22Rv1 (cell line): ENCODE results near the gene NFATC2.

Source experiments
- H3K27ac ChIP-seq: fragments of 450-650 bp; 2 replicates; pipeline ENCODE4 v1.5.1; 2017
- CTCF ChIP-seq: fragments of 450-650 bp; IDR thresholded peaks from 2 replicates; pipeline ENCODE4 v1.5.1; 2017; ENCODE audit warnings: mild to moderate bottlenecking
- ZFX ChIP-seq: fragments of 450-650 bp; IDR thresholded peaks from 2 replicates; pipeline ENCODE4 v1.6.1; 2017; ENCODE audit warnings: antibody characterized with exemption, borderline replicate concordance

NFATC2 gene

GRCh38 chr20:51376111-51376510 is 166.4 kb downstream of the NFATC2 start:
- TF ChIP-seq ZFX (no peak), CTCF (no peak)
- H3K27ac ChIP-seq, result no peak overlapping the region

- H3K27ac ChIP-seq, result no peak overlapping the region
- TF ChIP-seq CTCF (no peak), ZFX (no peak)
Observed at GRCh38 chr20:51375561-51375960, 167.0 kb downstream of the NFATC2 start.

GRCh38 chr20:51374961-51375360 is 167.6 kb downstream of the NFATC2 start:
- H3K27ac ChIP-seq, result no peak overlapping the region
- TF ChIP-seq CTCF (no peak), ZFX (no peak)

GRCh38 chr20:51374456-51374830 is 168.1 kb downstream of the NFATC2 start:
- no peak overlapping the region for H3K27ac ChIP-seq
- TF ChIP-seq CTCF (no peak), ZFX (no peak)

- TF ChIP-seq CTCF, result no peak
- TF ChIP-seq ZFX, result no peak
- H3K27ac ChIP-seq, result no peak overlapping the region
Observed at GRCh38 chr20:51373713-51374455, 168.6 kb downstream of the NFATC2 start.

- TF ChIP-seq ZFX, result no peak
- no peak for TF ChIP-seq CTCF
- no peak overlapping the region for H3K27ac ChIP-seq
Observed at GRCh38 chr20:51372966-51373365, 169.6 kb downstream of the NFATC2 start.

- TF ChIP-seq ZFX (no peak), CTCF (peak; percentile 34)
- H3K27ac ChIP-seq, result no peak overlapping the region
Observed at GRCh38 chr20:51372176-51372803, 170.2 kb downstream of the NFATC2 start.
